PC-3 (cell line): ENCODE results near the gene VPS13A. TPM values are rescaled to one million over a fixed set of nuclear protein-coding genes. Genes with fewer than 3 reads are reported as not detected.
"Not testable (repeated sequence)": the region's sequence is repeated elsewhere in the genome, so short reads cannot be mapped to it uniquely, and the experiment has no call there.

Experiments used
- ATAC-seq: fragments of 200-7000 bp; cut with Tn5 transposase; 2 replicates; pipeline ENCODE4 v1.9.1; 2020; ENCODE audit warnings: mild to moderate bottlenecking, moderate library complexity
- BruUV-seq: library from RNA; stranded (reverse); fragments of 400-500 nt; replicated peaks from 2 replicates; lab custom pipeline; 2021; lab: Mats Ljungman, UMichigan
- CTCF ChIA-PET: fragments of 300-600 bp; sonication (Branson Sonifier 250); formaldehyde crosslinking; loops from one replicate; lab custom pipeline; 2022; ENCODE audit warnings: antibody characterized with exemption; lab: Charles Lee
- POLR2A ChIA-PET: fragments of 300-600 bp; sonication (Branson Sonifier 250); formaldehyde crosslinking; loops from one replicate; lab custom pipeline; 2022; ENCODE audit warnings: antibody characterized with exemption; ENCODE audit not compliant: unreplicated experiment; lab: Charles Lee
- DNase-seq: peaks from one replicate; pipeline ENCODE4 v3.0.0-alpha.2; 2015
- H2AFZ ChIP-seq: fragments of 300-600 bp; sonication (generic); 2 replicates; pipeline ENCODE4 v1.6.0; 2016; ENCODE audit warnings: antibody characterized with exemption, low read length
- H3F3A ChIP-seq: fragments of 300-600 bp; sonication (generic); one replicate; pipeline ENCODE4 v1.6.0; 2017; ENCODE audit warnings: antibody characterized with exemption, low read length, control low read depth, mild to moderate bottlenecking; ENCODE audit not compliant: unreplicated experiment
- H3K27ac ChIP-seq: fragments of 300-600 bp; sonication (generic); 2 replicates; pipeline ENCODE4 v1.5.1; 2016; ENCODE audit warnings: mild to moderate bottlenecking, low read length
- H3K27me3 ChIP-seq: fragments of 300-600 bp; sonication (generic); 2 replicates; pipeline ENCODE4 v1.6.1; 2016; ENCODE audit warnings: low read length, mixed read lengths
- H3K36me3 ChIP-seq: fragments of 300-600 bp; sonication (generic); 2 replicates; pipeline ENCODE4 v1.6.1; 2016; ENCODE audit warnings: low read depth, mixed run types, low read length, mixed read lengths
- H3K4me1 ChIP-seq: fragments of 300-600 bp; sonication (generic); 2 replicates; pipeline ENCODE4 v1.5.1; 2016; ENCODE audit warnings: low read length; ENCODE audit not compliant: insufficient read depth
- H3K4me2 ChIP-seq: fragments of 300-600 bp; sonication (generic); 2 replicates; pipeline ENCODE4 v1.6.0; 2016; ENCODE audit warnings: low read length
- H3K4me3 ChIP-seq: fragments of 300-600 bp; sonication (generic); 2 replicates; pipeline ENCODE4 v1.5.1; 2016; ENCODE audit warnings: mild to moderate bottlenecking, low read length, mixed read lengths
- H3K79me2 ChIP-seq: fragments of 300-600 bp; sonication (generic); 2 replicates; pipeline ENCODE4 v1.6.1; 2017; ENCODE audit warnings: low read length, mixed read lengths
- H3K9ac ChIP-seq: fragments of 300-600 bp; sonication (generic); 2 replicates; pipeline ENCODE4 v1.6.0; 2016; ENCODE audit warnings: mild to moderate bottlenecking, low read length
- H3K9me2 ChIP-seq: fragments of 300-600 bp; sonication (generic); replicated peaks from 2 replicates; pipeline ENCODE4 v1.6.1; 2016; ENCODE audit warnings: mixed run types, low read length, mixed read lengths
- H3K9me3 ChIP-seq: fragments of 300-600 bp; sonication (generic); 2 replicates; pipeline ENCODE4 v1.6.1; 2016; ENCODE audit warnings: low read length, mixed read lengths
- H4K20me1 ChIP-seq: fragments of 300-600 bp; sonication (generic); 2 replicates; pipeline ENCODE4 v1.6.1; 2016; ENCODE audit warnings: low read length, mixed read lengths
- CTCF ChIP-seq: fragments of 300-600 bp; sonication (generic); conservative IDR thresholded peaks from 2 replicates; pipeline ENCODE4 v1.5.1; 2017; ENCODE audit warnings: antibody characterized with exemption, low read depth, mild to moderate bottlenecking, low read length
- EZH2 ChIP-seq: fragments of 300-600 bp; sonication (generic); IDR thresholded peaks from one replicate; pipeline ENCODE4 v1.6.1; 2017; ENCODE audit warnings: antibody characterized with exemption, mild to moderate bottlenecking, low read length; ENCODE audit not compliant: unreplicated experiment
- EZH2phosphoT487 ChIP-seq: fragments of 300-600 bp; sonication (generic); IDR thresholded peaks from 2 replicates; pipeline ENCODE4 v1.6.1; 2018; ENCODE audit warnings: mild to moderate bottlenecking, antibody characterized with exemption, low read length, borderline replicate concordance
- intact Hi-C: fragments of 100-400 bp; cut with micrococcal nuclease; formaldehyde crosslinking; loops from 2 replicates; pipeline ENCODE4 v1.9.0; 2023
- total RNA-seq: library from RNA; depleted of rRNA; stranded (reverse); fragments of >200 nt; gene quantifications from 2 replicates; pipeline ENCODE4 v1.2.3, GENCODE V29; 2014

VPS13A gene
- total RNA-seq, 1 experiment from 2014 or later, result 17.5 TPM

GRCh38 chr9:77261605-77262004 lies 84.3 kb downstream of the VPS13A start:
- Histone ChIP-seq H3K9ac (no peak overlapping the region), H3K79me2 (no peaks in the 10 kb centered on the region), H3F3A (no peaks in the 10 kb centered on the region), H3K9me2 (no peaks in the 10 kb centered on the region), H3K4me3 (no peak overlapping the region), H4K20me1 (no peaks in the 10 kb centered on the region), H3K36me3 (no peaks in the 10 kb centered on the region), H3K27me3 (no peaks in the 10 kb centered on the region), H3K4me2 (no peak overlapping the region), H3K27ac (no peak overlapping the region), H3K4me1 (no peaks in the 10 kb centered on the region), H2AFZ (no peak overlapping the region), H3K9me3 (no peaks in the 10 kb centered on the region)
- CTCF ChIA-PET, result no interaction called here
- DNase-seq (no peak), ATAC-seq (no peak)
- no TSS peak for BruUV-seq
- intact Hi-C loops, result no loop called here
- POLR2A ChIA-PET, result no interaction called here
- TF ChIP-seq CTCF (no peak), EZH2 (no peak), EZH2phosphoT487 (no peak)

- H4K20me1 ChIP-seq, H3K4me3 ChIP-seq, DNase-seq, H3K27ac ChIP-seq, CTCF ChIA-PET, H3K79me2 ChIP-seq, H2AFZ ChIP-seq, intact Hi-C loops, H3K9me2 ChIP-seq, POLR2A ChIA-PET, ATAC-seq, H3K9ac ChIP-seq, H3K27me3 ChIP-seq, H3K9me3 ChIP-seq, BruUV-seq, H3K4me2 ChIP-seq, H3K36me3 ChIP-seq, H3K4me1 ChIP-seq, H3F3A ChIP-seq: not testable (repeated sequence)
These were observed 90.4 kb downstream of the VPS13A start for GRCh38 chr9:77267762-77268161.

- ATAC-seq (no peak), DNase-seq (no peak)
- no peaks in the 10 kb centered on the region for H3K4me1 ChIP-seq
- H3K4me3 ChIP-seq, result no peak overlapping the region
- H3K27ac ChIP-seq, result no peak overlapping the region
- ChIA-PET CTCF (no interaction called here), POLR2A (no interaction called here)
- no peak overlapping the region for H3K9ac ChIP-seq
- no peak overlapping the region for H2AFZ ChIP-seq
- no peaks in the 10 kb centered on the region for H3K79me2 ChIP-seq
- TF ChIP-seq EZH2 (no peak), EZH2phosphoT487 (no peak), CTCF (no peak)
- no peaks in the 10 kb centered on the region for H3K36me3 ChIP-seq
- H3F3A ChIP-seq, result no peaks in the 10 kb centered on the region
- no peaks in the 10 kb centered on the region for H3K27me3 ChIP-seq
- no peaks in the 10 kb centered on the region for H3K9me3 ChIP-seq
- intact Hi-C loops, result no loop called here
- no peaks in the 10 kb centered on the region for H3K9me2 ChIP-seq
- H4K20me1 ChIP-seq, result no peaks in the 10 kb centered on the region
- H3K4me2 ChIP-seq, result no peak overlapping the region
- BruUV-seq, result no TSS peak
These were observed 93.8 kb downstream of the VPS13A start for GRCh38 chr9:77271023-77271690.
